Colonic mucosa (tissue), 4 donors: ENCODE data around the gene TMEM141. TPM values are rescaled to one million over a fixed set of nuclear protein-coding genes. Genes with fewer than 3 reads are reported as not detected.
"Not testable (repeated sequence)": the region's sequence is repeated elsewhere in the genome, so short reads cannot be mapped to it uniquely, and the experiment has no call there.

ENCODE experiments used
- DNase-seq: peaks from one replicate; pipeline ENCODE4 v3.0.0-alpha.2; 2020
- H3K27ac ChIP-seq: fragments of 200-600 bp; one replicate; pipeline ENCODE4 v1.8.0; 2021
- H3K27me3 ChIP-seq: fragments of 200-600 bp; one replicate; pipeline ENCODE4 v1.8.0; 2021
- H3K36me3 ChIP-seq: fragments of 200-600 bp; one replicate; pipeline ENCODE4 v1.8.0; 2021
- H3K4me1 ChIP-seq: fragments of 200-600 bp; one replicate; pipeline ENCODE4 v1.8.0; 2021; ENCODE audit warnings: mild to moderate bottlenecking
- H3K4me3 ChIP-seq: fragments of 200-600 bp; one replicate; pipeline ENCODE4 v1.8.0; 2021
- H3K9ac ChIP-seq, 2 donors: one replicate each; pipeline ENCODE4 v1.7.0; 2013; ENCODE audit warnings: control low read depth in 2 of 2, low read depth in 2 of 2, low read length in 2 of 2
- H3K9me3 ChIP-seq: fragments of 200-600 bp; one replicate; pipeline ENCODE4 v1.8.0; 2021
- CTCF ChIP-seq: fragments of 200-600 bp; IDR thresholded peaks from one replicate; pipeline ENCODE4 v1.8.0; 2022; ENCODE audit warnings: antibody characterized with exemption, mild to moderate bottlenecking
- intact Hi-C: fragments of 100-400 bp; cut with DNase I; formaldehyde crosslinking; loops from one replicate; pipeline ENCODE4 v1.14.1; 2022
- total RNA-seq, 2 donors: library from RNA; stranded (reverse); fragmentation: NEBNext Ultra II Directional in 1 of 2; extraction: Animal tissue kit (Norgen Biotek cat#: 25700) in 1 of 2; gene quantifications; one replicate each; pipeline ENCODE4 v1.2.1, GENCODE V29; 2021
- donor health status: healthy.
- donor health status: DM: no; HTN: no; CAD: no.
- donor health status: DM: no; HTN: no; CAD: no.

Gene TMEM141
- total RNA-seq, 2 donors from 2014 or later = 236 to 366 TPM

- intact Hi-C loops = loop anchor here (10.0 kb wide), 1 partner anchor 45 kb away; the partner anchor contains the start of genes CCDC183 and TMEM141
- H3K4me1 ChIP-seq = peaks cover 36% of the 10 kb centered on the region
- H3K27me3 ChIP-seq = peaks cover 5% of the 10 kb centered on the region
- no peak overlapping the region for H3K9ac ChIP-seq
- no peak overlapping the region for H3K4me3 ChIP-seq
- no peaks in the 10 kb centered on the region for H3K9me3 ChIP-seq
- no peak for TF ChIP-seq CTCF
- H3K36me3 ChIP-seq = no peaks in the 10 kb centered on the region
- H3K27ac ChIP-seq = peak overlapping the region; percentile 84
- DNase-seq = no peak
These were observed 48.3 kb downstream of the TMEM141 start for GRCh38 chr9:136839229-136840139.

GRCh38 chr9:136840140-136840876 is 49.2 kb downstream of the TMEM141 start:
- H3K9ac ChIP-seq = peak overlapping the region; percentile 35 to 46
- H3K36me3 ChIP-seq = no peaks in the 10 kb centered on the region
- peak overlapping the region; percentile 84 for H3K27ac ChIP-seq
- peaks cover 36% of the 10 kb centered on the region for H3K4me1 ChIP-seq
- H3K4me3 ChIP-seq = no peak overlapping the region
- intact Hi-C loops = loop anchor here (10.0 kb wide), 1 partner anchor 46 kb away; the partner anchor contains the start of genes CCDC183 and TMEM141
- no peak for TF ChIP-seq CTCF
- H3K27me3 ChIP-seq = peaks cover 10% of the 10 kb centered on the region
- H3K9me3 ChIP-seq = no peaks in the 10 kb centered on the region
- no peak for DNase-seq

- peak; percentile 86 for DNase-seq
- Histone ChIP-seq H3K9me3 (no peaks in the 10 kb centered on the region), H3K36me3 (no peaks in the 10 kb centered on the region), H3K4me1 (peaks cover 36% of the 10 kb centered on the region), H3K4me3 (no peak overlapping the region), H3K27ac (peak overlapping the region; percentile 84), H3K9ac (peak overlapping the region in 1 of 2 donors; percentile 46), H3K27me3 (peaks cover 15% of the 10 kb centered on the region)
- no peak for TF ChIP-seq CTCF
- intact Hi-C loops = loop anchor here (10.0 kb wide), 1 partner anchor 46 kb away; the partner anchor contains the start of genes CCDC183 and TMEM141
These were observed 49.9 kb downstream of the TMEM141 start for GRCh38 chr9:136840877-136841645.

GRCh38 chr9:136841646-136842379 is 50.7 kb downstream of the TMEM141 start:
- not testable (repeated sequence) for H3K9me3 ChIP-seq, H3K36me3 ChIP-seq
- Histone ChIP-seq H3K4me1 (peaks cover 36% of the 10 kb centered on the region), H3K9ac (peak overlapping the region; percentile 1 to 44), H3K27ac (peak overlapping the region; percentile 84), H3K4me3 (peak overlapping the region; percentile 43), H3K27me3 (peaks cover 19% of the 10 kb centered on the region)
- DNase-seq = peak; percentile 73
- intact Hi-C loops = loop anchor here (10.0 kb wide), 1 partner anchor 47 kb away; the partner anchor contains the start of genes CCDC183 and TMEM141

- Histone ChIP-seq H3K4me1 (peaks cover 36% of the 10 kb centered on the region), H3K27ac (peak within 1 kb of the TSS; percentile 84), H3K27me3 (peaks cover 19% of the 10 kb centered on the region), H3K9ac (peak within 1 kb of the TSS; percentile 1 to 44), H3K4me3 (peak within 1 kb of the TSS; percentile 43)
- not testable (repeated sequence) for H3K9me3 ChIP-seq, H3K36me3 ChIP-seq
- intact Hi-C loops = loop anchor here (10.0 kb wide), 1 partner anchor 48 kb away; the partner anchor contains the start of genes CCDC183 and TMEM141
- TF ChIP-seq CTCF = peak; percentile 80
- peak; percentile 77 for DNase-seq
These were observed 51.3 kb downstream of the TMEM141 start, which contains the start of gene AJM1 for GRCh38 chr9:136842380-136842948. Gene AJM1, plus strand, starts transcription at chr9:136842478. Its CDS starts 1,937 bp downstream, at chr9:136844415.
